ENCODE measurements around the gene COL23A1.

The COL23A1 gene

DNA sequence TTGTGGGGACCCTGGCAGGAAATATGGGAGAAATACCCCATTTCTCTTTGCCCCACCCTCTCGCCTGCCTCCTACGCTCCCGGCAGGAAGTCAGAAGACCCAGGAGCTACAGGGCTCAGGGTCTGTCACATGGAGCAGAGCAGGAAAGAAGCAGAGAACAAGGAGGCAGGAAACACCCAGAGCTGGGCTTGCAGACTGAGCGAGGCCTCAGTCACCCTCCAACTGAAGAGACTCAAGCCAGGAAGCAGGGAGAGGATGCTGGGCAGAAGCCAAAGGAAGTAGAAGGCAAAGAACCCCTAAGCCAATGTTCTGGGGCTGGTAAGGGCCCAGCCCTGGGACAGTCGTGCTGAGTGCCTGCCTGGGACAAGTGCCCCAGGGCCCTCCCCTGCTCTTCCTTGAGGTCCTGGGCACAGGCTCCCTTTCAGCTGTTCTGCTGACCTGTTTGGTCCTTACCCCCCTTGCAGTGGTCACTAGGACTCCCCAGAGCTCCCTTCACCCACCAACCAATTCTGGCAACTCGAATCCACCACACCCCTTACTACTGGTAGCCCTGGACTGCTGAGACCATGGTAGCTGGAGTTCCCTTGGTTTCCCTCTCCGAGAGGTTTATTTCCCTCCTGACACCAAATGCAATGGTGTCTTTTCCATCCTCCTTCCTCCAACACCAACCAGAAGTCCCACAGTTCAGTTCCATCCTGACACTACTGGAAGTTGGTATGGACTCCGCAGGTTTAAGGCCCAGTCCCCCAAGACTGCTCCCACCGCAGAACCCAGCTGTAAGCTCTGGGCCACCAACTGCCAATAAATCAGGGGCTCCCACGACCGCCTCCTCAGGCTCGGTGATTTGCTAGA is 157.5 kb downstream of the COL23A1 start:
- H3K4me3 ChIP-seq (ENCODE audit: low read depth, low read length), result no peak overlapping the region
- H3K27me3 ChIP-seq (ENCODE audit: control insufficient read depth, insufficient read depth, low read length), result no peaks in the 10 kb centered on the region
- H3K9ac ChIP-seq (ENCODE audit: low read depth, low read length), result no peak overlapping the region
- no peaks in the 10 kb centered on the region for H3K9me3 ChIP-seq (ENCODE audit: control insufficient read depth, insufficient read depth, low read length)
- no peaks in the 10 kb centered on the region for H3K36me3 ChIP-seq (ENCODE audit: control insufficient read depth, insufficient read depth, low read length)
- H3K4me1 ChIP-seq (ENCODE audit: control insufficient read depth, insufficient read depth, low read length), result peaks cover 11% of the 10 kb centered on the region
- H3K27ac ChIP-seq (ENCODE audit: low read depth, low read length), result no peak overlapping the region

DNA sequence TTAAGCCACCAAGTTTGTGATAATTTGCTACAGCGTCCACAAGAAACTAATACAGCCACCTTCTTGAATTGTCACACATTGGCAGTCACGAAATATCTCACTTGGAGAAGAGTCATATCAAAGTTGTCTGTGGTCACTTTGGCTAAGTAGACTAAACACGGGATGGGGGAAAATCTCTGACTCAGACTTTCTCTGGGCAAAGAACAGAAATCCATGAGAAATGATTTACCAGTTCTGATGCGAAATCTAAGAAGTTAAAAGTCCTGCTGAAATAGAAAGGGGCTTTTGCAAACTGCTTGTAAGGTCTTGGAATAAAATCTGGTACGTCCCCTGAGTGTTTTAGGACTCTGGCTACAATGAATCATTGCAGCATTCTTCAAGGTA is 158.4 kb downstream of the COL23A1 start:
- no peak overlapping the region for H3K9ac ChIP-seq (ENCODE audit: low read depth, low read length)
- no peaks in the 10 kb centered on the region for H3K9me3 ChIP-seq (ENCODE audit: control insufficient read depth, insufficient read depth, low read length)

DNA sequence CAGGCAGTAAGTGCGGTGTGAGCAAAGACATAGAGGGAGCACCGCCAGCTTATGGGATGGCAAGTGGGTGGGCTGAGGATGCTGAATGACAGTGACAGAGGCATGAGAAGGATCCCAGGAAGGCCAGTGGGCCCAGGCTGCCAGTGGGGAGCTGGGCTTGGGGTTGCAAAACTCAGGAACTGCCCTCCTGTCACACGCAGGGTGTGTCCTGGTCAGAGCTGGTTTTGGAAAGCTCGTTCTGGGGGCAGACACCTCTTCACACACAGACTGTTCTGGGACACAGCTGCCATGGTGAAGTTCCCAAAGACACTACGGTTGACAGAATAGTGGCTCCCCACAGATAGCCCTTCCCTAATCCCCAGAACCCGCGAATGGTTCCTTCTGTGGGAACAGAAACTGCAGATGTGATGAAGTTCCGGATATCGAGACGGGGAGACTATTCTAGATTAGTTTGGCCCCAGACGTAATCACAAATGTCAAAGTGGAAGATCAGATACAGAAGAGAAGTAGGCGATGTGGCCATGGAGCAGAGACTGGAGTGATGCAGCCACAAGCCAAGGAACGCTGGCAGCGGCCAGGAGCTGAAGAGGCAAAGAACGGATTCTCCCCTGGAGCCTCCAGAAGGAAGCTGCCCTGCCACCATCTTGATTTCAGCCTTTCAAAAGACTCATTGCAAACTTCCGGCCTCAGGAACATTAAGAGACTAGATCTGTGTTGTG is 159.0 kb downstream of the COL23A1 start:
- no peak overlapping the region for H3K4me3 ChIP-seq (ENCODE audit: low read depth, low read length)
- peaks cover 11% of the 10 kb centered on the region for H3K4me1 ChIP-seq (ENCODE audit: control insufficient read depth, insufficient read depth, low read length)
- no peaks in the 10 kb centered on the region for H3K9me3 ChIP-seq (ENCODE audit: control insufficient read depth, insufficient read depth, low read length)
- H3K27me3 ChIP-seq (ENCODE audit: control insufficient read depth, insufficient read depth, low read length), result no peaks in the 10 kb centered on the region
- no peak overlapping the region for H3K27ac ChIP-seq (ENCODE audit: low read depth, low read length)
- H3K9ac ChIP-seq (ENCODE audit: low read depth, low read length), result no peak overlapping the region
- H3K36me3 ChIP-seq (ENCODE audit: control insufficient read depth, insufficient read depth, low read length), result no peaks in the 10 kb centered on the region

More for the DNA sequence above, 158.4 kb downstream of the COL23A1 start:
- Histone ChIP-seq H3K27me3 (ENCODE audit: control insufficient read depth, insufficient read depth, low read length) (no peaks in the 10 kb centered on the region), H3K4me3 (ENCODE audit: low read depth, low read length) (no peak overlapping the region), H3K4me1 (ENCODE audit: control insufficient read depth, insufficient read depth, low read length) (peaks cover 11% of the 10 kb centered on the region), H3K27ac (ENCODE audit: low read depth, low read length) (no peak overlapping the region), H3K36me3 (ENCODE audit: control insufficient read depth, insufficient read depth, low read length) (no peaks in the 10 kb centered on the region)

DNA sequence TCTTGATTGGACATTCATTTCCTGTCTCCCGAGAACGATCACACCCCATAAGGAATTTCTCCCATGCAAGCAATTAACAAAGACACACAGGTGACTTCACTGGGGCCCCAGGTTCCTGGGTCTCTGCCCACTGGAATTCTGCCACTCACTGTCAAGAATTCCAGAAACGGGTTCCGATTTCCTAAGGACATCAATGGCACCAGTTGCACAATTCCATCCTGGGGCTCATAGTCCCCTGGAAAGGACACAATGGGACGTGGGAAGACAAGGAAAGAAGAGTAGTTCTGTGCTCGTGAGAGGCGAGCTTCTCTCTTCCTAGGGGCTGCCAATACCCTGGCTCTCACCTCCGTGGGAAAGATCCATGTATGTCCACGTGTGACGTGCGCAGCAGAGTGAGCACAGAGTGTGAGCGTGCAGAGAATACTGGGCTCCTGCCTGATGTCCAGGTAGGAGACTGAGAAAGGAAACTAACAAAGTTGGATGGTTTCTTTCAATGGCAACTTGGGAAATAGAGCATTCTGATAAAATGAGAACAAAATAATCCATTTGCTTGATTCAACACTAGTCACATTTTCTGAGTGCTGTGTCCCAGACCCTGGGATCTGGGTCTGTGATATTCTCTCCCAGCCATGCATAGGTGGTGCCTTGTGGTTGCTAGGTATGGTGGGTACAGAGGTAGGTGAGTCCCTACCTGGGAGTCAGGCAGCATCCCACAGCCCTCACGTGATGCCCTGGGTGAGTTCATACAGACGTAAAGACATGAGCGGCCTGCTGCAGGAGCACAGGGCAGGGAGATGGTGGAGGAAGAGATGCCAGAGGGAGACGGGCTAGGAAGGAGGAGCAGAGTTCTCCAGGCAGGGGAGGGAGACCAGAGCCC is 159.8 kb downstream of the COL23A1 start:
- Histone ChIP-seq H3K9me3 (ENCODE audit: control insufficient read depth, insufficient read depth, low read length) (no peaks in the 10 kb centered on the region), H3K4me3 (ENCODE audit: low read depth, low read length) (no peak overlapping the region), H3K27me3 (ENCODE audit: control insufficient read depth, insufficient read depth, low read length) (no peaks in the 10 kb centered on the region), H3K4me1 (ENCODE audit: control insufficient read depth, insufficient read depth, low read length) (peaks cover 11% of the 10 kb centered on the region), H3K9ac (ENCODE audit: low read depth, low read length) (no peak overlapping the region), H3K36me3 (ENCODE audit: control insufficient read depth, insufficient read depth, low read length) (no peaks in the 10 kb centered on the region), H3K27ac (ENCODE audit: low read depth, low read length) (no peak overlapping the region)

DNA sequence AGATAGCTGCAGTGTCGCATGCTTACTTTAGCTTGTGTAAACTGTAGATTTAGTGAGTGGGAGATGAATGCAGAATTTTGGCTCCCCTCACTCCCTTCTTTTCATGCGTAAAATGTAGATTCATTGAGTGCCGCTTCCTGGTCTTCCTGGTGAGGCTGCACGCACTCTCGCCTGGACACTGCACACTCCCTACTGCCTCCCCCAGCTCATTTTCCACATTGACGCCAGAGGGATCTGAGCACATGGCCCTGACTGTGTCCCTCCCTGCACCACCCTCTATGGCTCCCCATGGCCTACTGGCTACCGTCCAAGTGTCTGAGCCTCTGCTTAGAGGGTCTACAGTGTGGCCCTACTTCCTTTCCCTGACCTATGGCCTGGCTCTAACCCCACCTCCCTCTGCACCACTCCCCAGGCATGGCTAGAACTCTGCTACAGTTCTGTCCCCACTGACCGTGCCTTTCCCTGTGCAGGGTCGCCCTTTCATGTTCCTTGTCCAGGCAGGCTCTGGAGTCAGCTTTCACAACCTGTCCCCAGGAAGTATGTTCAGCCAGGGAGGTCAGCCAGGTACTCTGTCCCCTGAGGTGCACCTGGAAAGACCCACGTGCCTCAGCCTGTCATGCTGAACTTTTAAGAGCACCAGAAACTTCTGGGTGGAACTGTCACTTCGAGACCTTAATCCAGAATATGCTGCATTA is 160.6 kb downstream of the COL23A1 start:
- no peak overlapping the region for H3K27ac ChIP-seq (ENCODE audit: low read depth, low read length)
- no peak overlapping the region for H3K9ac ChIP-seq (ENCODE audit: low read depth, low read length)
- no peak overlapping the region for H3K4me3 ChIP-seq (ENCODE audit: low read depth, low read length)
- H3K36me3 ChIP-seq (ENCODE audit: control insufficient read depth, insufficient read depth, low read length), result no peaks in the 10 kb centered on the region
- H3K27me3 ChIP-seq (ENCODE audit: control insufficient read depth, insufficient read depth, low read length), result no peaks in the 10 kb centered on the region
- no peaks in the 10 kb centered on the region for H3K9me3 ChIP-seq (ENCODE audit: control insufficient read depth, insufficient read depth, low read length)
- H3K4me1 ChIP-seq (ENCODE audit: control insufficient read depth, insufficient read depth, low read length), result peaks cover 11% of the 10 kb centered on the region

DNA sequence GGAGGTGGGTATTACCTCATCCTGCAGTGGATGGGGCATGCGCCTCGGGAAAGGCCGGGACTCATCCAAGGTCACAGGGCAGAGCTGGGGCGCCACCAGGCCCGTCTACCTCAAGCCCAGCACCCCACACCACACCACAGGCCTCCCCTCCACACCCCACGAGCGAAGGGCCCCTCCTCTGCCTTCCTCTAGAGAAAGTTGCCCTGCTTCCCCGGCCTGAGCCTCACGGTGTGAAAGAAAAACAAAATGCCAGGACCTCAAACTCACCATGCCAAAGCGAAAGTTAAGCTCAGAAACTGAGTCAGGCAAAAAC is 161.1 kb downstream of the COL23A1 start:
- Histone ChIP-seq H3K27me3 (ENCODE audit: control insufficient read depth, insufficient read depth, low read length) (no peaks in the 10 kb centered on the region), H3K9ac (ENCODE audit: low read depth, low read length) (no peak overlapping the region)

DNA sequence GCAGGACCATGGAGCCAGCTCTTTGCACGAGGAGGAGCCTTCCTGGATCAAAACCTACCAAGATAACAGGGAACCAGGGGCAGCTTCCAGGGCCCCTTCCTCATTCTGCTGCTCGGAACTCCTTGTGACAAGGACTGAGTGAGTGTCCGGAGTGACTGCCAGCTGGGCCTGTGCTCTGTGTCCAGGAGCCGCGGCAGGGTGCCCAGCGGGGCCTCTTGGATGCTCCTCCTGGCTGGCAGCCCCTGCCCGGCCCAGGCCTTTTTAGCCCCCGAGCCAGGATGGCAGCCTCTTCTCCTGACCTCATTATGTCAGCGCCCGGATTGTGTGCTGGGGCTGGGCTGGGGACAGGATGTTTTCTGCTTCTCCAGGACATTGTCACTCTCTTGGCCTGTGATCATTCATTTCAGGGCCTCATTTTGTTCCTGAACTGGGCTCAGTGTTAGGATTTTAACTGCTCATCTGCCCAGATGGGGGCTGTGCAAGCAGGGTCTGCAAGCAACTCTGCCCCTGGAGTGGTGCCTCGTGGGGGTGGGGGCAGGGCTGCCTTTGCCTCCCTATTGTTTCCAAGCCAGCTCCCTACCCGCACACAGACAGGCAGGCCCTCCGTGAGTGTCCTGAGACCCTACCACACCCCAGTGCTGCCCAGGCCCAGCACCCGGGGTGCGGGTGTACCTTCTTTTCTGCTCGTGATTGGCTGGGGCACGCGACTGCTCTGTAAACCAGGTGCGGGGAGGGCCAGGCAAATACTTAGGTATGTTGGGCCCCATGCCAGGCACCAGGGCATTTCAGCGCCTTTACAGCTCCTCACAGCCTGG is 161.6 kb downstream of the COL23A1 start:
- Histone ChIP-seq H3K9ac (ENCODE audit: low read depth, low read length) (no peak overlapping the region), H3K4me3 (ENCODE audit: low read depth, low read length) (no peak overlapping the region), H3K27ac (ENCODE audit: low read depth, low read length) (no peak overlapping the region), H3K9me3 (ENCODE audit: control insufficient read depth, insufficient read depth, low read length) (no peaks in the 10 kb centered on the region), H3K36me3 (ENCODE audit: control insufficient read depth, insufficient read depth, low read length) (no peaks in the 10 kb centered on the region), H3K4me1 (ENCODE audit: control insufficient read depth, insufficient read depth, low read length) (peaks cover 11% of the 10 kb centered on the region), H3K27me3 (ENCODE audit: control insufficient read depth, insufficient read depth, low read length) (no peaks in the 10 kb centered on the region)

More for the DNA sequence above, 161.1 kb downstream of the COL23A1 start:
- no peaks in the 10 kb centered on the region for H3K36me3 ChIP-seq (ENCODE audit: control insufficient read depth, insufficient read depth, low read length)
- H3K9me3 ChIP-seq (ENCODE audit: control insufficient read depth, insufficient read depth, low read length), result no peaks in the 10 kb centered on the region
- H3K27ac ChIP-seq (ENCODE audit: low read depth, low read length), result no peak overlapping the region
- no peak overlapping the region for H3K4me3 ChIP-seq (ENCODE audit: low read depth, low read length)
- H3K4me1 ChIP-seq (ENCODE audit: control insufficient read depth, insufficient read depth, low read length), result peaks cover 11% of the 10 kb centered on the region

DNA sequence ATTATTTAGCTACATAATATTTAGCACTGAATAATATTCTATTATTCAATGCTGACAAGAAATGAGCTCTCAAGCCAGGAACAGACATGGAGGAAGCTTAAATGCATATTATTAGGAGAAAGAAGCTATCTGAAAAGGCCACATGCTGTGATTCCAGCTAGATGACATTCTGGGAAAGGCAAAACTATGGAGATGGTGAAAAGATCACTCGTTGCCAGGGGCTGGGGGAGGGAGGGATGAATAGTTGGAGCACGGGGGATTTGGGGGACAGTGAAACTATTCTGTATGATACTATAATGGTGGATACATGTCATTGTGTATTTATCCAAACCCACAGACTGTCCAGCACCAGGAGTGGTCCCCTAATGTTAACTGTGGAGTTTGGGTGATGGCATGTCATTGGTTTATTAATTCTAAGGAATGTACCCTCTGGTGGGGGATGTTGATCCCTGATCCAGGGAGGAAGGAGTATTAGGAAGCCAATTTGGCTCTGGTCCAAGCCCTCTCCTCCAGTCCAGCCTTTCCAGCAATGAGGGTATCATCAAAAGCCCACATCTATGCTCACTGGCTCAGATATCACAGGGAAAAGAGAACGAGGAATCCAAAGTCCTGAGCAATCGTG is 162.5 kb downstream of the COL23A1 start:
- Histone ChIP-seq H3K4me3 (ENCODE audit: low read depth, low read length) (no peak overlapping the region), H3K9me3 (ENCODE audit: control insufficient read depth, insufficient read depth, low read length) (no peaks in the 10 kb centered on the region)

DNA sequence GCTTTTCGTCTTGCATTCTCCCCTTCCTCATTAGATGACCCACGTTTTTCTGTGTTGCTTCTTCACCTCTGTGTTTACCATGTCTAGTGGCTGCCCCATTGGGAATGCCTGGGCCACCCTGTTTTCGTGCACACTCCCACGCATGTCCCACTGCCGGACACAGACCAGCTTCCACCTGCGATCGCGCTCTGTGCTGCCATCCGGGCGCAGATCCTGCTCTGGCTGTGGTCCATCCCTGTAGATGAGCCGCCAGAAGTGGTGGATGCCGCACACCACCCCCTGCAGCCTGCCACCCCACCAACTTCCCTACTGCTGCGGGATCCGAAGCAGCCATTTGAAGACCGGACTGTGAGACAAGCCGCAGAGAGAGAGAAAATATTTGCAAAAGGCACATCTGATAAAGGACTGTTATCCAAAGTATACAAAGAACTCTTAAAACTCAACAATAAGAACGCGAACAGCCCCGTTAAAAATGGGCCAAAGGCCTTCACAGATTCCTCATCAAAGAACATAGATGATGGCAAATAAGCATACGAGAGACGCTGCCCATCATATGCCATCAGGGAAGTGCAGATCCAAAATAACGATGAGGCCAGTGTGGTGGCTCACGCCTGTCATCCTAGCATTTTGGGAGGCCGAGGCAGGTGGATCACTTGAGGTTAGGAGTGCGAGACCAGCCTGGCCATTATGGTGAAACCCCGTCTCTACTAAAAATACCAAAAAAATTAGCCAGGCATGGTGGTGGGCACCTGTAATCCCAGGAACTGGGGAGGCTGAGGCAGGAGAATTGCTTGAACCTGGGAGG is 163.7 kb downstream of the COL23A1 start:
- H3K9ac ChIP-seq (ENCODE audit: low read depth, low read length), result no peak overlapping the region
- no peaks in the 10 kb centered on the region for H3K36me3 ChIP-seq (ENCODE audit: control insufficient read depth, insufficient read depth, low read length)
- no peaks in the 10 kb centered on the region for H3K27me3 ChIP-seq (ENCODE audit: control insufficient read depth, insufficient read depth, low read length)
- no peak overlapping the region for H3K4me3 ChIP-seq (ENCODE audit: low read depth, low read length)
- H3K27ac ChIP-seq (ENCODE audit: low read depth, low read length), result no peak overlapping the region
- peaks cover 15% of the 10 kb centered on the region for H3K4me1 ChIP-seq (ENCODE audit: control insufficient read depth, insufficient read depth, low read length)
- H3K9me3 ChIP-seq (ENCODE audit: control insufficient read depth, insufficient read depth, low read length), result no peaks in the 10 kb centered on the region

More for the DNA sequence above, 162.5 kb downstream of the COL23A1 start:
- Histone ChIP-seq H3K36me3 (ENCODE audit: control insufficient read depth, insufficient read depth, low read length) (no peaks in the 10 kb centered on the region), H3K27me3 (ENCODE audit: control insufficient read depth, insufficient read depth, low read length) (no peaks in the 10 kb centered on the region), H3K27ac (ENCODE audit: low read depth, low read length) (no peak overlapping the region), H3K9ac (ENCODE audit: low read depth, low read length) (no peak overlapping the region), H3K4me1 (ENCODE audit: control insufficient read depth, insufficient read depth, low read length) (peaks cover 11% of the 10 kb centered on the region)

Data from HUES48 (cell line).